Breast epithelium (tissue), 3 donors: ENCODE data around the gene FLT4.

Experiments
- CTCF ChIP-seq, 3 donors: fragments of 450-650 bp; IDR thresholded peaks; one replicate each; pipeline ENCODE4 v1.5.1; 2016 to 2017; ENCODE audit warnings: antibody characterized with exemption in 3 of 3, mild to moderate bottlenecking in 3 of 3, moderate library complexity in 3 of 3
- POLR2A ChIP-seq: fragments of 450-650 bp; IDR thresholded peaks from one replicate; pipeline ENCODE4 v1.6.1; 2016; ENCODE audit warnings: antibody characterized with exemption, mild to moderate bottlenecking, moderate library complexity
- POLR2AphosphoS5 ChIP-seq, 3 donors: sonication (generic); formaldehyde crosslinking; IDR thresholded peaks; one replicate each; pipeline ENCODE4 v1.6.1; 2017; ENCODE audit warnings: antibody characterized with exemption in 3 of 3

DNA sequence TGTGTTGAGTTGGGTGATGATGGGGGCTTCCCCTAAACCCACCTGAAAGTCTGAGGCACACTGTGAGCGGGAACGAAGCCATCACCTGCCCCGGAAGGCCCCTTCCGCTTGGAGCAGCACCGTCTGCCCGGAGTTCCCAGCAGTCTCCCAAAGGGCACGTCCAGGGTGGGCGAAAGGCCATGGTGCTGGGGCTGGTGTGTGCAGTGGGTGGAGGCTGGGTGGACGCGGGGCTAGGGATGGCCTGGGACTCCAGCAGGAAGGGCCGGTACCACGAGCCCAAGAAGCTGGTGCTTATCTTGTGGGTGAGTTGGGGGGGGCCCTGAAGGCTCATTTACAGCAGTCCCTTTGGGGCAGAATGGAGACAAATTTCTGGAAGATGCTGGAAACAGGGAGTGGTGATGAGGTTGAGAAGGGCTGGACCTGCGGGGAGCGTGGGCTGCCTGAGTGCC, 4.6 kb downstream of the FLT4 start:
- no peak for TF ChIP-seq POLR2A
- TF ChIP-seq CTCF (IDR thresholded peaks at IDR 0.05) = no peak
- TF ChIP-seq POLR2AphosphoS5 (IDR thresholded peaks at IDR 0.05) = no peak
